Measurements from ENCODE around the gene MAP3K10. TPM values are rescaled to one million over a fixed set of nuclear protein-coding genes. Genes with fewer than 3 reads are reported as not detected.

The MAP3K10 gene
- total RNA-seq, 1 donor from 2014 or later = 17.2 TPM

DNA sequence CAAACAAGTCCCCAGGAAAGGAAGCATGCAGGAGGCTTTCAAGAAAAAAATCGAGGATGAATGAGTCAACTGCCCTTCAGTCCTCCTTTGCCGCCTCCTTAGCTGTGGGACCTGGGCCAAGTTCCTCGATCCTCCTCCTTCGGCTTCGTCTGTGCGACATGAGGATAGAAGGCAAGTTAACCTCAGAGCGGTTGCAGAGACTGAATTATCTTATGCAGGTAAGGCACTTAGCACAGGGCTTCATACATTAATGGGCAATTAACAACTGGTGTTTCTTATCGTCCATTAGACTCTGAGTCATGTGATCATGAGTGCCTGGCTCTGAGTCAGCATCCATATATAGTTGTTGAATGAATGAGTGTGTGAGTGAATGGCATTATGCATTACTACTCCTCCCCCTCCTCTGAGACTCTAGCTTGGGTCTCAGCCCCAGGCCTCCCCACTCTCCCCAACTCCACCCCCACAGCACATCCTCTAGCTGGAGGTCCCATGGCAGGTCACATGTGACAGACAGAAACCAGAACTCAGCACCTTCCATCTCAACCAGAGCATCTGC, 28.6 kb downstream of the MAP3K10 start:
- Histone ChIP-seq H3K36me3 (no peaks in the 10 kb centered on the region), H3K27me3 (peaks cover 47% of the 10 kb centered on the region), H3K9me3 (no peaks in the 10 kb centered on the region), H3K4me1 (peaks cover 4% of the 10 kb centered on the region), H3K27ac (no peak overlapping the region), H3K4me3 (no peak overlapping the region)
- TF ChIP-seq, protein P1, sequence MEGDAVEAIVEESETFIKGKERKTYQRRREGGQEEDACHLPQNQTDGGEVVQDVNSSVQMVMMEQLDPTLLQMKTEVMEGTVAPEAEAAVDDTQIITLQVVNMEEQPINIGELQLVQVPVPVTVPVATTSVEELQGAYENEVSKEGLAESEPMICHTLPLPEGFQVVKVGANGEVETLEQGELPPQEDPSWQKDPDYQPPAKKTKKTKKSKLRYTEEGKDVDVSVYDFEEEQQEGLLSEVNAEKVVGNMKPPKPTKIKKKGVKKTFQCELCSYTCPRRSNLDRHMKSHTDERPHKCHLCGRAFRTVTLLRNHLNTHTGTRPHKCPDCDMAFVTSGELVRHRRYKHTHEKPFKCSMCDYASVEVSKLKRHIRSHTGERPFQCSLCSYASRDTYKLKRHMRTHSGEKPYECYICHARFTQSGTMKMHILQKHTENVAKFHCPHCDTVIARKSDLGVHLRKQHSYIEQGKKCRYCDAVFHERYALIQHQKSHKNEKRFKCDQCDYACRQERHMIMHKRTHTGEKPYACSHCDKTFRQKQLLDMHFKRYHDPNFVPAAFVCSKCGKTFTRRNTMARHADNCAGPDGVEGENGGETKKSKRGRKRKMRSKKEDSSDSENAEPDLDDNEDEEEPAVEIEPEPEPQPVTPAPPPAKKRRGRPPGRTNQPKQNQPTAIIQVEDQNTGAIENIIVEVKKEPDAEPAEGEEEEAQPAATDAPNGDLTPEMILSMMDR (IDR thresholded peaks at IDR 0.05) = no peak
- DNase-seq (no peak), ATAC-seq (no peak)
- intact Hi-C loops (cut with DNase I) = loop anchor here (5.0 kb wide), 1 partner anchor 62 kb away; no protein-coding TSS in a partner anchor

DNA sequence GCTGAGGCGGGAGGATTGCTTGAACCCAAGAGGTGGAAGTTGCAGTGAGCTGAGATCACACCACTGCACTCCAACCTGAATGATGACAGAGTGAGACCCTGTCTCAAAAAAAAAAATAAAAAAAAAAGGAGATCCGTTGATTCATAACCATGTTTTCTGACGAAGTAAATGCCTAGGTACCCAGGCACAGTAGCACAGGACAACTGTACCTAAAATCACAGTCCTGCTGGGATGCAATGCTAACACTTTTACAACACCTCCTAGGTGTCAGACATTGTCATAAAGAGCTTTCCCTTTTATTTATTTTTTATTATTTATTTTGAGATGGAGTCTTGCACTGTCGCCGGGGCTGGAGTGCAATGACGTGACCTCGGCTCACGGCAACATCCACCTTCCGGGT, 29.4 kb downstream of the MAP3K10 start:
- no peak for ATAC-seq
- H3K4me3 ChIP-seq = no peak overlapping the region
- no peak for DNase-seq
- peaks cover 54% of the 10 kb centered on the region for H3K27me3 ChIP-seq
- no peaks in the 10 kb centered on the region for H3K36me3 ChIP-seq
- TF ChIP-seq, protein P1 (IDR thresholded peaks at IDR 0.05) = no peak
- peaks cover 4% of the 10 kb centered on the region for H3K4me1 ChIP-seq
- H3K9me3 ChIP-seq = no peaks in the 10 kb centered on the region
- H3K27ac ChIP-seq = no peak overlapping the region
- intact Hi-C loops (cut with DNase I) = no loop called here

DNA sequence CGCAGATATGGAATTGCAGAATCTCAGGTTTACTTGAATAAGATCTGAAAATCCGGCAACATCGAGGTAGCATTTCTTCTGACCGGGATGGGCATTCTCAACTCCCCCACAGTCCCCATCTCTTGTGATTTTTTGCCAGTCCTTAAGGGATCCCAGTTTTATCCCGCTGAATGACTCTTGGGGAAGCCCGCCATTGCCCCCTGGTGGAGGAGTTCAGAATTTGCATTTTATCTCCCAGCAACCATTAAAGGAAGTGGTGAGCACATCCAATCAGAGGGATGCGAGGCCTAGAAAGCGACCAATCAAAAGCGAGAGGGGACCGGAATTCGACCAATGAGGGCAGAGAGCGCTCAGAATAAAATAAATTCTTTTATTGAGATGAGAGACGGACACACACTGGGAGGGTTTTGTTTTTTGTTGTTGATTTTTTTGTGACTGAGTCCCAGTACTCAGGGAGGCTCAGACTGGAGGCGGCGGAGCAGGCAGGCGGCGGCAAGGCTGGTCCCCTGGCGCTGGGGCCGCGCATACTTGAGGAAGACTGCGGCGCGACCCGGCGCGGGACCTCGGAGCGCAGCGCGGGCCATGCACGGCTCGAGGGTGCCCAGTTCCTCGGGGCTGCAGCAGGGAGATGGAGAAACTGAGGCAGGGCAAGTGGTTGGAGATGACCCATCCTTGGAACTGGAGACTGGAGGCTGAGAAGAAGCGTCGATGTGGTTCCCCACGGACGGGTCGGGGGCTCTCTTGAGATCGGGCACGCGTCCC, 30.8 kb downstream of the MAP3K10 start:
- no peak for DNase-seq
- peaks cover 16% of the 10 kb centered on the region for H3K4me1 ChIP-seq
- peaks cover 54% of the 10 kb centered on the region for H3K27me3 ChIP-seq
- no peaks in the 10 kb centered on the region for H3K9me3 ChIP-seq
- no peaks in the 10 kb centered on the region for H3K36me3 ChIP-seq
- no peak overlapping the region for H3K27ac ChIP-seq
- intact Hi-C loops (cut with DNase I) = no loop called here
- TF ChIP-seq, protein P1 (IDR thresholded peaks at IDR 0.05) = peak; percentile 90
- no peak overlapping the region for H3K4me3 ChIP-seq
- ATAC-seq = peak; percentile 91

DNA sequence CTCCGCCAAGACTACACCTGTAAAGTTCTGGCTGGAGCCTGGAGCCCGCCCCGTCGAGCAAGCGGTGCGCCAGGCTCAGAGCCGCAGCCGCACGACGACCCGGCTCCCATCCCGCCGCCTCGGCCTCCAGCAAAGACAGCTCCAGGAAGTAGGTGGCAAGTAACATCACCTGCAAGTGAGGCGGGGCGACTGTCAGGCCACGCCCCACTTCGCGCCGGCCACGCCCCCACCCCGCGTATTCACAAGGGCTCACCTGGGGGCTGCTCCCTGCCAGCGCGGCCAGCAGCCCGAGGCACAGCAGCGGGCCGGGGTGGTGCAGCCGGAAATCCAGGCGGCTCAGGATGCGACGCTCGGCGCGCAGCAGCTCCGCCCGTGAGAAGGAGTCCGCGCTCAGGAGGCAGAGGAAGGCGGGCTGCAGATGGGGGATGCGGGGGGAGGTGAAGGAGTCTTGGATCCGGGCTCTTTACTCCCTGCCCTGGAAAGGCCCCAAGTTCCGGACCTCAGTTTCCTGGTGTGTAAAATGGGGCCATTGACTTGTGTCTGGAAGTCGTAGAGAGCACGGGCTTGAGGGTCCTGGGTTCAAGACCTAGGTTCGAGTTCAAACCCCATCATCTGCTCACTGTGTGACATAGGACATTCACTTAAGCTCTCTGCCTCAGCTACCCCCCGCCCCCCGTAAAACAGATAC, 32.1 kb downstream of the MAP3K10 start:
- Histone ChIP-seq H3K36me3 (no peaks in the 10 kb centered on the region), H3K4me1 (peaks cover 16% of the 10 kb centered on the region), H3K27me3 (peaks cover 41% of the 10 kb centered on the region), H3K27ac (no peak overlapping the region), H3K9me3 (no peaks in the 10 kb centered on the region), H3K4me3 (no peak overlapping the region)
- TF ChIP-seq, protein P1 (IDR thresholded peaks at IDR 0.05) = no peak
- DNase-seq = no peak
- no peak for ATAC-seq
- intact Hi-C loops (cut with DNase I) = no loop called here

DNA sequence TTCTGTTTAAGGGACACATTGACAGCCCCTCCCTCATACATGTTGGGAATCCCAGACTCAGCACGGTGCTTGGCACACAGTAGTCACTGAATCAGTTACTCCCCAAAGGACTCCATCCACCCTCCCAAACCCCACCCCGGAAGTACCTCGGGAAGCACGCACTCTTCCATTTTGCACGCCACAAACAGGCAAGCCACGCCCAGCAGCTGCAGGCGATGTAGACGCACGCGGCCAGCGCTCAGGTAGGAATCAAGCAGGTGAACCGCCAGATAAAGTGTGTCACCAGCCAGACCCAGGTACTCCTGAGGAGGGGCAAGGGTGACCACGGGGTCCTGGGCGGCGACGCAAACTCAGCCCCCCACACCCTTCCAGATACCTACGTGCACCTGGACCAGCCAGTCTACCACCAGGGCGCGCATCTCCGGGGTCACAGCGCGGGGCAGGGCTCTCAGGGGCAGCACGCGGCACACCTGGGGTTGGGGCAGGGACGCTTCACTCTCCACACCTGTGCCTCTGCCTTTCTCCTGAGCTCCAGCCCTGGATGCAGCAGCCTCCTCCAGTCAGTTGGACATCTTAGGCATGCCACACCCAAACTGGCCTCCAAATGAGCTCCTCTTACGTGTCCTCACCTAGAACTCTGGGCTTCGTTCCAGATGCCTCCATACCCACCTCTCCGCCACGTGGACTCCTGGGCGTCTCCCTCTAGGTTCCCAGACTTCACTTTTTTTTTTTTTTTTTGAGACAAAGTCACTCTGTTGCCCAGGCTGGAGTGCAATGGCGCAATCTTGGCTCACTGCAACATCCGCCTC, 33.3 kb downstream of the MAP3K10 start:
- Histone ChIP-seq H3K27me3 (peaks cover 34% of the 10 kb centered on the region), H3K4me3 (no peak overlapping the region), H3K9me3 (no peaks in the 10 kb centered on the region), H3K4me1 (peaks cover 16% of the 10 kb centered on the region), H3K36me3 (no peaks in the 10 kb centered on the region), H3K27ac (no peak overlapping the region)
- DNase-seq = no peak
- intact Hi-C loops (cut with DNase I) = no loop called here
- TF ChIP-seq, protein P1 (IDR thresholded peaks at IDR 0.05) = no peak
- ATAC-seq = no peak

Data from upper lobe of right lung (tissue), 1 donor.